Breast epithelium (tissue), 3 donors: ENCODE results near the gene OLFM3.

Experiments
- CTCF ChIP-seq, 3 donors: fragments of 450-650 bp; IDR thresholded peaks; one replicate each; pipeline ENCODE4 v1.5.1; 2016 to 2017; ENCODE audit warnings: antibody characterized with exemption in 3 of 3, mild to moderate bottlenecking in 3 of 3, moderate library complexity in 3 of 3
- POLR2A ChIP-seq: fragments of 450-650 bp; IDR thresholded peaks from one replicate; pipeline ENCODE4 v1.6.1; 2016; ENCODE audit warnings: antibody characterized with exemption, mild to moderate bottlenecking, moderate library complexity
- POLR2AphosphoS5 ChIP-seq, 3 donors: sonication (generic); formaldehyde crosslinking; IDR thresholded peaks; one replicate each; pipeline ENCODE4 v1.6.1; 2017; ENCODE audit warnings: antibody characterized with exemption in 3 of 3

DNA sequence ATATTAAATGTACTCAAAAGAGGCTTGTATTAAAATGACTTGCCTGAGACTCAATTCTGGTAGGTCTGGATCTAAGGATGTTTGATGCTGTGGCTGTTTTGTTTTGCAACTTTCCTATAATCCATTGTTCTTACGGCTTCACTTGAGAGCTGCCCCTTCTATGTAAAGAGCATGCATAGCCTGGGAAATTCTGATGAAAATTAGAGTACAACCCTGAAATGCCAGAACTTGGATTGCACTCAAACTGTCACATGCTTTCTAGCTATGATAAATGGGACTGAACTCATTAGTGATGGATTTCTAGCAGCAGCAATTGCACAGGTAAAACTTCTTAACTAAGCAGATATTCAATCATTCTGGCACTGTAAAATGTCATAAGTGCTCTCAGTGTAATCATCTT is 67.9 kb downstream of the OLFM3 start:
- TF ChIP-seq CTCF (IDR thresholded peaks at IDR 0.05) (no peak), POLR2AphosphoS5 (IDR thresholded peaks at IDR 0.05) (no peak), POLR2A (no peak)
